SK-N-MC (cell line): ENCODE data around the gene PCK2.

Experiments
- EZH2 ChIP-seq: fragments of 200-600 bp; sonication (generic); IDR thresholded peaks from one replicate; pipeline ENCODE4 v1.6.1; 2017; ENCODE audit warnings: antibody characterized with exemption
- POLR2AphosphoS5 ChIP-seq: IDR thresholded peaks from 2 replicates; pipeline ENCODE4 v1.6.1; 2012; ENCODE audit warnings: mild to moderate bottlenecking, low read depth, low read length, borderline replicate concordance

DNA sequence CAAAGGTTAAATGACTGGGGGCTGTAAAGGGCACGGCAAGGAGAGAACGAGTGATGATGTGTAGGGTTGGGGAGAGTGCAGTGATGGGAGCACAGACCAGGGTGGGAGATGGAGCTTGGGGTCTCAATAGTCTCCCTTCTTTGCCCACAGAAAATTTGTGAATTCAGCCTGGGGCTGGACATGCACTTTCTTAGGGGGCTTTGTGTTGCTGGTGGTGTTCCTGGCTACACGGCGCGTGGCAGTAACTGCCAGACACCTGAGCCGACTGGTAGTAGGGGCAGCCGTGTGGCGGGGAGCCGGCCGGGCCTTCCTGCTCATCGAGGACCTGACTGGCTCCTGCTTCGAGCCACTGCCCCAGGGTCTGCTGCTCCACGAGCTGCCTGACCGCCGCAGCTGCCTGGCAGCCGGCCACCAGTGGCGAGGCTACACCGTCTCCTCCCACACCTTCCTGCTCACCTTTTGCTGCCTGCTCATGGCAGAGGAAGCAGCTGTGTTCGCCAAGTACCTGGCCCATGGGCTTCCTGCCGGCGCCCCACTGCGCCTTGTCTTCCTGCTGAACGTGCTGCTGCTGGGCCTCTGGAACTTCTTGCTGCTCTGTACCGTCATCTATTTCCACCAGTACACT, 38.1 kb downstream of the PCK2 start:
- no peak for TF ChIP-seq EZH2
- no peak for TF ChIP-seq POLR2AphosphoS5
